Measurements from ENCODE around the gene HS3ST5. TPM values are rescaled to one million over a fixed set of nuclear protein-coding genes. Genes with fewer than 3 reads are reported as not detected.

Gene HS3ST5
- total RNA-seq, 4 donors from 2014 or later = not detected

GRCh38 chr6:114354482-114354881 is 11.7 kb upstream of the HS3ST5 start:
- intact Hi-C loops (cut with DNase I) = no loop called here
- Histone ChIP-seq H3K27me3 (no peaks in the 10 kb centered on the region), H3K4me1 (no peaks in the 10 kb centered on the region), H3K9me3 (no peaks in the 10 kb centered on the region), H3K27ac (no peak overlapping the region), H3K36me3 (no peaks in the 10 kb centered on the region), H3K4me3 (replicated peaks in 1 of 3) (no peak overlapping the region)
- no peak for DNase-seq
- 93 to 94% methylated on average over 2 of the region's 2 CpGs for WGBS, 2 donors
- TF ChIP-seq CTCF (IDR thresholded peaks at IDR 0.05) = no peak
- TF ChIP-seq POLR2A (IDR thresholded peaks at IDR 0.05) = no peak

GRCh38 chr6:114346451-114346850 is 3.6 kb upstream of the HS3ST5 start:
- H3K27me3 ChIP-seq = no peaks in the 10 kb centered on the region
- no peak overlapping the region for H3K4me3 ChIP-seq (replicated peaks in 1 of 3)
- no peak for TF ChIP-seq CTCF (IDR thresholded peaks at IDR 0.05)
- TF ChIP-seq POLR2A (IDR thresholded peaks at IDR 0.05) = no peak
- H3K9me3 ChIP-seq = no peaks in the 10 kb centered on the region
- intact Hi-C loops (cut with DNase I) = no loop called here
- DNase-seq = no peak
- 89 to 90% methylated on average over 4 of the region's 4 CpGs for WGBS, 2 donors
- no peaks in the 10 kb centered on the region for H3K36me3 ChIP-seq
- no peak overlapping the region for H3K27ac ChIP-seq
- H3K4me1 ChIP-seq = peaks cover 0 to 23% of the 10 kb centered on the region in 2 donors

GRCh38 chr6:114344971-114345275 is 2.1 kb upstream of the HS3ST5 start:
- Histone ChIP-seq H3K4me3 (replicated peaks in 1 of 3) (no peak overlapping the region), H3K9me3 (no peaks in the 10 kb centered on the region), H3K4me1 (peaks cover 0 to 24% of the 10 kb centered on the region in 2 donors), H3K36me3 (no peaks in the 10 kb centered on the region), H3K27ac (no peak overlapping the region), H3K27me3 (no peaks in the 10 kb centered on the region)
- DNase-seq = no peak
- TF ChIP-seq CTCF (IDR thresholded peaks at IDR 0.05) (no peak), POLR2A (IDR thresholded peaks at IDR 0.05) (no peak)
- intact Hi-C loops (cut with DNase I) = no loop called here
- 83 to 88% methylated on average over 1 of the region's 1 CpG for WGBS, 2 donors

- Histone ChIP-seq H3K36me3 (no peaks in the 10 kb centered on the region), H3K9me3 (no peaks in the 10 kb centered on the region), H3K4me3 (replicated peaks in 1 of 3) (no peak overlapping the region), H3K27ac (no peak overlapping the region), H3K4me1 (peaks cover 0 to 24% of the 10 kb centered on the region in 2 donors), H3K27me3 (no peaks in the 10 kb centered on the region)
- TF ChIP-seq CTCF (IDR thresholded peaks at IDR 0.05) = no peak
- TF ChIP-seq POLR2A (IDR thresholded peaks at IDR 0.05) = no peak
- 68 to 76% methylated on average over 3 of the region's 3 CpGs for WGBS, 2 donors
- intact Hi-C loops (cut with DNase I) = no loop called here
- no peak for DNase-seq
Measured at GRCh38 chr6:114344246-114344970, 1.6 kb upstream of the HS3ST5 start.

- no peak overlapping the region for H3K4me3 ChIP-seq (replicated peaks in 1 of 3)
- no peaks in the 10 kb centered on the region for H3K27me3 ChIP-seq
- peaks cover 0 to 24% of the 10 kb centered on the region in 2 donors for H3K4me1 ChIP-seq
- intact Hi-C loops (cut with DNase I) = no loop called here
- no peak for DNase-seq
- TF ChIP-seq POLR2A (IDR thresholded peaks at IDR 0.05) (no peak), CTCF (IDR thresholded peaks at IDR 0.05) (no peak)
- no peaks in the 10 kb centered on the region for H3K36me3 ChIP-seq
- H3K27ac ChIP-seq = no peak overlapping the region
- no peaks in the 10 kb centered on the region for H3K9me3 ChIP-seq
- 42 to 49% methylated on average over 2 of the region's 2 CpGs for WGBS, 2 donors
Measured at GRCh38 chr6:114343782-114344144, 940 bp upstream of the HS3ST5 start.

Data from thyroid gland (tissue), 4 donors.